Measurements from ENCODE around the gene SOCS4. TPM values are rescaled to one million over a fixed set of nuclear protein-coding genes. Genes with fewer than 3 reads are reported as not detected.
"Not testable (repeated sequence)": the region's sequence is repeated elsewhere in the genome, so short reads cannot be mapped to it uniquely, and the experiment has no call there.

The SOCS4 gene
- total RNA-seq, 1 experiment from 2014 or later: 35.5 TPM

DNA sequence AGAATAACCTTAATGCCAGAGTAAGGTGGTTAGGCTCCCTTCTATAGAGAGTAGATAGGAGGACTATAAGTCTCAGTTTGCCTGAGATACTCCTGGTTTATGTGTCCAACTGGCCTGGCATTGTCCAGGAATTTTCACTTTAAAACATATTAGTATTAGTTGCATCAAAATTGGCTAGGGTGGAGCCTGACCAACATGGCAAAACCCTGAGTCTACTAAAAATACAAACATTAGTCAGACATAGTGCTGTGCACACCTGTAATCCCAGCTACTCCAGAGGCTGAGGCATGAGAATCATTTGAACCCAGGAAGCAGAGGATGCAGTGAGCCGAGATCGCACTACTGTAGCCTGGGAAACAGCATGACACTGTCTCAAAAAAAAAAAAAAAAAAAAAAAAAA is 12.0 kb upstream of the SOCS4 start:
- Histone ChIP-seq H3K4me3 (ENCODE audit: low read depth, low read length, poor library complexity, severe bottlenecking) (no peak overlapping the region), H3K4me1 (ENCODE audit: insufficient read depth, low read length, poor library complexity, severe bottlenecking) (no peaks in the 10 kb centered on the region), H3K27me3 (replicated peaks; ENCODE audit: insufficient read depth, low read depth, low read length, poor library complexity) (no peaks in the 10 kb centered on the region), H3K27ac (ENCODE audit: low read depth, low read length, poor library complexity, severe bottlenecking) (no peak overlapping the region), H3K36me3 (ENCODE audit: insufficient read depth, low read length, poor library complexity, severe bottlenecking) (peaks cover 36% of the 10 kb centered on the region), H3K9me3 (ENCODE audit: low read depth, low read length, poor library complexity, severe bottlenecking) (no peaks in the 10 kb centered on the region)
- ChIA-PET CTCF (interaction anchor here (0.6 kb wide), 1 partner anchor 12 kb away, joined by 5 read pairs; no protein-coding TSS in a partner anchor), POLR2A (ENCODE audit: low non-redundant PET) (no interaction called here)
- TF ChIP-seq, protein P1, sequence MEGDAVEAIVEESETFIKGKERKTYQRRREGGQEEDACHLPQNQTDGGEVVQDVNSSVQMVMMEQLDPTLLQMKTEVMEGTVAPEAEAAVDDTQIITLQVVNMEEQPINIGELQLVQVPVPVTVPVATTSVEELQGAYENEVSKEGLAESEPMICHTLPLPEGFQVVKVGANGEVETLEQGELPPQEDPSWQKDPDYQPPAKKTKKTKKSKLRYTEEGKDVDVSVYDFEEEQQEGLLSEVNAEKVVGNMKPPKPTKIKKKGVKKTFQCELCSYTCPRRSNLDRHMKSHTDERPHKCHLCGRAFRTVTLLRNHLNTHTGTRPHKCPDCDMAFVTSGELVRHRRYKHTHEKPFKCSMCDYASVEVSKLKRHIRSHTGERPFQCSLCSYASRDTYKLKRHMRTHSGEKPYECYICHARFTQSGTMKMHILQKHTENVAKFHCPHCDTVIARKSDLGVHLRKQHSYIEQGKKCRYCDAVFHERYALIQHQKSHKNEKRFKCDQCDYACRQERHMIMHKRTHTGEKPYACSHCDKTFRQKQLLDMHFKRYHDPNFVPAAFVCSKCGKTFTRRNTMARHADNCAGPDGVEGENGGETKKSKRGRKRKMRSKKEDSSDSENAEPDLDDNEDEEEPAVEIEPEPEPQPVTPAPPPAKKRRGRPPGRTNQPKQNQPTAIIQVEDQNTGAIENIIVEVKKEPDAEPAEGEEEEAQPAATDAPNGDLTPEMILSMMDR (conservative IDR thresholded peaks at IDR 0.05; ENCODE audit: low read depth, low read length): no peak
- no peak for TF ChIP-seq EZH2 (IDR thresholded peaks at IDR 0.05; ENCODE audit: borderline replicate concordance, low read depth, low read length, poor library complexity, severe bottlenecking)
- BruUV-seq (replicated peaks): no TSS peak
- no peak for DNase-seq (ENCODE audit: low spot score)
- intact Hi-C loops (cut with micrococcal nuclease; ENCODE audit: unreplicated experiment): no loop called here

DNA sequence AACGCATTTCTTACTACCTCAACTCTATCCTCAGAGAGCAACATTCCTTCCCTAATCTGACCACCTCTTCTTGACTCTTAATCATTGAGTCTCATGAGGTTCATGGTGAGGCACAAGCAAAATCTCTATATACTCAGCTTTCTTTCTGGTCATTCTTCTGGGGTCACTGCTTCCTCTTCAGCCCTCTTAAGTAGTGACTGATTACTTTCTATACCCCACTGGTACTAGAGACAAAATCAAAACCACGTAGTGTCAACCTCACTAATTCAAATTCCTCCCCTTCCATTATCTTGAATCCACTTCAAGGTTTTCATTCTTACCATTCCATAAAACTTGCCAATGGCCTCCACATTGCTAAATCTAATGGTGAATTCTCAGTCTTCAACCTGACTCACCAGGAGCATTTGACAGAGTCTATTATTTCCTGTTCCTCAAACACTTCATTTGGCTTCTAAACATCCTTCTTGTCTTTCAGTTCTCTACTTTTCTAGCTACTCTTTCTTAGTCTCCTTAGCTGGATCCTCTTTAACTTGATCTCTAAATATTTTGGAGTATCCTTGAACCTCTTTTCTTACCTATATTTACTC is 7.0 kb upstream of the SOCS4 start:
- H3K4me1 ChIP-seq (ENCODE audit: insufficient read depth, low read length, poor library complexity, severe bottlenecking): no peaks in the 10 kb centered on the region
- TF ChIP-seq, protein P1 (conservative IDR thresholded peaks at IDR 0.05; ENCODE audit: low read depth, low read length): no peak
- no peak for TF ChIP-seq EZH2 (IDR thresholded peaks at IDR 0.05; ENCODE audit: borderline replicate concordance, low read depth, low read length, poor library complexity, severe bottlenecking)
- no TSS peak for BruUV-seq (replicated peaks)
- H3K36me3 ChIP-seq (ENCODE audit: insufficient read depth, low read length, poor library complexity, severe bottlenecking): peaks cover 20% of the 10 kb centered on the region
- CTCF ChIA-PET: no interaction called here
- no peaks in the 10 kb centered on the region for H3K27me3 ChIP-seq (replicated peaks; ENCODE audit: insufficient read depth, low read depth, low read length, poor library complexity)
- no peak overlapping the region for H3K27ac ChIP-seq (ENCODE audit: low read depth, low read length, poor library complexity, severe bottlenecking)
- H3K4me3 ChIP-seq (ENCODE audit: low read depth, low read length, poor library complexity, severe bottlenecking): no peak overlapping the region
- DNase-seq (ENCODE audit: low spot score): no peak
- POLR2A ChIA-PET (ENCODE audit: low non-redundant PET): no interaction called here
- H3K9me3 ChIP-seq (ENCODE audit: low read depth, low read length, poor library complexity, severe bottlenecking): no peaks in the 10 kb centered on the region
- intact Hi-C loops (cut with micrococcal nuclease; ENCODE audit: unreplicated experiment): no loop called here

DNA sequence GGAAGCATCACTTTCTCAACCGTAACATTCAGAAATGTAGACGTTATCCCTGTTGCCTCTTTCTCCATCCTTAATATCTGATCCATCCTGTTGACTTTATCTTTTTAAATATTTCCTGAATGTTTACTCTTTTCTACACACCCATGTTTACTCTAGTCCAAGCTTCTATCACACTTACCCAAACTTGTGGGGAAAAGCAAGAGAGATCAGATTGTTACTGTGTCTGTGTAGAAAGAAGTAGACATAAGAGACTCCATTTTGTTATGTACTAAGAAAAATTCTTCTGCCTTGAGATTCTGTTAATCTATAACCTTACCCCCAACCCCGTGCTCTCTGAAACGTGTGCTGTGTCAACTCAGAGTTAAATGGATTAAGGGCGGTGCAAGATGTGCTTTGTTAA is 2.7 kb upstream of the SOCS4 start:
- BruUV-seq (replicated peaks); H3K9me3 ChIP-seq (ENCODE audit: low read depth, low read length, poor library complexity, severe bottlenecking); H3K27me3 ChIP-seq (replicated peaks; ENCODE audit: insufficient read depth, low read depth, low read length, poor library complexity); H3K4me3 ChIP-seq (ENCODE audit: low read depth, low read length, poor library complexity, severe bottlenecking); CTCF ChIA-PET; H3K27ac ChIP-seq (ENCODE audit: low read depth, low read length, poor library complexity, severe bottlenecking); H3K36me3 ChIP-seq (ENCODE audit: insufficient read depth, low read length, poor library complexity, severe bottlenecking); POLR2A ChIA-PET (ENCODE audit: low non-redundant PET); DNase-seq (ENCODE audit: low spot score); intact Hi-C loops (cut with micrococcal nuclease; ENCODE audit: unreplicated experiment): not testable (repeated sequence)
- peaks cover 16% of the 10 kb centered on the region for H3K4me1 ChIP-seq (ENCODE audit: insufficient read depth, low read length, poor library complexity, severe bottlenecking)

DNA sequence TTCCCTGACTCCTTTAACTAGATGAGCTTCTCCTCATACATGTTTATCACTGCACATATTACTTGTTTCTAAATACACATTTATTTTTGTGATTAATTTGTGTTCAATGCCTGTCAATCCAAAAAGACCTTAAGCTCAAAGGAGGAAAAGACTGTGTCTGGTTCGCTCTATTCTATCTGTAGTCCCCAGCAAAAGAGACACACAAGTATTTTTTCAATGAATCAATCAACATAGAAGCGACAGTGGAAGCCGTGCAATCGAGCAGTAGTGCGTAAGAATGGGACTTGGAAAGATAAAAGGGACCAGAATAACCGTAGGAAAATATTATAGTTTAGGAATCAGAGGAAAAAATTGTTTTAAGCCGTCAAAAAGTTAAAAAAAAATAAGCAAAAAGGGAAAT is 1.1 kb upstream of the SOCS4 start:
- no peak for DNase-seq (ENCODE audit: low spot score)
- POLR2A ChIA-PET (ENCODE audit: low non-redundant PET): interaction anchor here (0.6 kb wide), 1 partner anchor 130 kb away, joined by 4 read pairs; no protein-coding TSS in a partner anchor
- no peaks in the 10 kb centered on the region for H3K9me3 ChIP-seq (ENCODE audit: low read depth, low read length, poor library complexity, severe bottlenecking)
- CTCF ChIA-PET: no interaction called here
- no peaks in the 10 kb centered on the region for H3K27me3 ChIP-seq (replicated peaks; ENCODE audit: insufficient read depth, low read depth, low read length, poor library complexity)
- TF ChIP-seq, protein P1 (conservative IDR thresholded peaks at IDR 0.05; ENCODE audit: low read depth, low read length): no peak
- no peak for TF ChIP-seq EZH2 (IDR thresholded peaks at IDR 0.05; ENCODE audit: borderline replicate concordance, low read depth, low read length, poor library complexity, severe bottlenecking)
- intact Hi-C loops (cut with micrococcal nuclease; ENCODE audit: unreplicated experiment): no loop called here
- H3K27ac ChIP-seq (ENCODE audit: low read depth, low read length, poor library complexity, severe bottlenecking): peak overlapping the region; percentile 91
- peaks cover 31% of the 10 kb centered on the region for H3K4me1 ChIP-seq (ENCODE audit: insufficient read depth, low read length, poor library complexity, severe bottlenecking)
- H3K4me3 ChIP-seq (ENCODE audit: low read depth, low read length, poor library complexity, severe bottlenecking): peak overlapping the region; percentile 79
- no peaks in the 10 kb centered on the region for H3K36me3 ChIP-seq (ENCODE audit: insufficient read depth, low read length, poor library complexity, severe bottlenecking)
- BruUV-seq (replicated peaks): no TSS peak

All from A673 (cell line).